WTC11 (cell line): ENCODE data around the gene RFC5. TPM values are rescaled to one million over a fixed set of nuclear protein-coding genes. Genes with fewer than 3 reads are reported as not detected.

Experiments used
- ATAC-seq: fragments of 200-7000 bp; cut with Tn5 transposase; 2 replicates; pipeline ENCODE4 v1.10.0; 2021; ENCODE audit warnings: mild to moderate bottlenecking, moderate library complexity
- CTCF ChIA-PET: fragments of 300-600 bp; sonication (Branson Sonifier 250); formaldehyde crosslinking; loops from one replicate; lab custom pipeline; 2021; ENCODE audit warnings: antibody characterized with exemption; lab: Charles Lee
- POLR2A ChIA-PET: fragments of 350-600 bp; sonication (Branson Sonifier 250); formaldehyde crosslinking; loops from one replicate; lab custom pipeline; 2021; ENCODE audit warnings: antibody characterized with exemption; lab: Charles Lee
- DNase-seq: peaks from one replicate; pipeline ENCODE4 v3.0.0; 2021; ENCODE audit warnings: low spot score
- H3K27ac Mint-ChIP-seq: 2 replicates; pipeline ENCODE4 v1.8.0; 2021; ENCODE audit warnings: mixed read lengths
- H3K27me3 Mint-ChIP-seq: 2 replicates; pipeline ENCODE4 v1.8.0; 2021; ENCODE audit warnings: low read depth, mild to moderate bottlenecking, moderate library complexity, mixed read lengths
- H3K36me3 Mint-ChIP-seq: 2 replicates; pipeline ENCODE4 v1.8.0; 2021; ENCODE audit warnings: mixed read lengths
- H3K4me1 Mint-ChIP-seq: 2 replicates; pipeline ENCODE4 v1.8.0; 2022; ENCODE audit warnings: mixed read lengths
- H3K4me3 Mint-ChIP-seq: 2 replicates; pipeline ENCODE4 v1.8.0; 2021; ENCODE audit warnings: mild to moderate bottlenecking, moderate library complexity, mixed read lengths
- H3K9me3 Mint-ChIP-seq: 2 replicates; pipeline ENCODE4 v1.8.0; 2021; ENCODE audit warnings: mixed read lengths
- ATF1 ChIP-seq: sonication (generic); formaldehyde crosslinking; IDR thresholded peaks from 2 replicates; pipeline ENCODE4 v1.8.1; 2023; ENCODE audit warnings: mild to moderate bottlenecking, moderate library complexity, missing genetic modification reagents
- ATF3 ChIP-seq: sonication (generic); formaldehyde crosslinking; conservative IDR thresholded peaks from 2 replicates; pipeline ENCODE4 v1.8.1; 2022; ENCODE audit warnings: mild to moderate bottlenecking, missing genetic modification reagents
- CBFB ChIP-seq: sonication (generic); formaldehyde crosslinking; IDR thresholded peaks from 2 replicates; pipeline ENCODE4 v1.8.1; 2022; ENCODE audit warnings: mild to moderate bottlenecking, low read depth, missing genetic modification reagents
- CTCF ChIP-seq: fragments of 200-600 bp; IDR thresholded peaks from 2 replicates; pipeline ENCODE4 v1.8.0; 2022; ENCODE audit warnings: antibody characterized with exemption
- ELF4 ChIP-seq: sonication (generic); formaldehyde crosslinking; IDR thresholded peaks from 2 replicates; pipeline ENCODE4 v1.8.1; 2022; ENCODE audit warnings: low read depth, mild to moderate bottlenecking, moderate library complexity, missing genetic modification reagents
- EMX1 ChIP-seq: fragments of 250-450 bp; sonication (Bioruptor Pico); IDR thresholded peaks from 2 replicates; pipeline ENCODE4 v1.8.0; 2021; ENCODE audit warnings: mild to moderate bottlenecking
- ETV6 ChIP-seq: sonication (generic); formaldehyde crosslinking; IDR thresholded peaks from 2 replicates; pipeline ENCODE4 v1.8.1; 2022; ENCODE audit warnings: mild to moderate bottlenecking, missing genetic modification reagents
- FOXP1 ChIP-seq: sonication (generic); formaldehyde crosslinking; IDR thresholded peaks from 2 replicates; pipeline ENCODE4 v1.8.0; 2022; ENCODE audit warnings: missing genetic modification reagents, mild to moderate bottlenecking, moderate library complexity, borderline replicate concordance
- GABPB1 ChIP-seq: sonication (generic); formaldehyde crosslinking; IDR thresholded peaks from 2 replicates; pipeline ENCODE4 v1.8.1; 2023; ENCODE audit warnings: mild to moderate bottlenecking, missing genetic modification reagents
- HMGA2 ChIP-seq: fragments of 250-450 bp; sonication (Bioruptor Pico); IDR thresholded peaks from 2 replicates; pipeline ENCODE4 v1.4.0; 2021; ENCODE audit warnings: mild to moderate bottlenecking, moderate library complexity
- NFE2L1 ChIP-seq: sonication (generic); formaldehyde crosslinking; IDR thresholded peaks from 2 replicates; pipeline ENCODE4 v1.8.1; 2023; ENCODE audit warnings: missing genetic modification reagents
- OVOL2 ChIP-seq: fragments of 250-450 bp; sonication (Bioruptor Pico); IDR thresholded peaks from 2 replicates; pipeline ENCODE4 v1.9.0; 2021; ENCODE audit warnings: mild to moderate bottlenecking, borderline replicate concordance
- PRRX2 ChIP-seq: fragments of 250-450 bp; sonication (Bioruptor Pico); IDR thresholded peaks from 2 replicates; pipeline ENCODE4 v1.8.0; 2021; ENCODE audit warnings: mild to moderate bottlenecking
- RELA ChIP-seq: sonication (generic); formaldehyde crosslinking; IDR thresholded peaks from 2 replicates; pipeline ENCODE4 v1.8.1; 2022; ENCODE audit warnings: missing genetic modification reagents, mild to moderate bottlenecking, borderline replicate concordance
- SMAD4 ChIP-seq: sonication (generic); formaldehyde crosslinking; IDR thresholded peaks from 2 replicates; pipeline ENCODE4 v1.8.0; 2022; ENCODE audit warnings: mild to moderate bottlenecking, missing genetic modification reagents
- SP1 ChIP-seq: sonication (generic); formaldehyde crosslinking; conservative IDR thresholded peaks from 2 replicates; pipeline ENCODE4 v1.8.1; 2022; ENCODE audit warnings: missing genetic modification reagents
- STAT6 ChIP-seq: sonication (generic); formaldehyde crosslinking; conservative IDR thresholded peaks from 2 replicates; pipeline ENCODE4 v1.8.1; 2023; ENCODE audit warnings: mild to moderate bottlenecking, low read depth, missing genetic modification reagents, moderate library complexity
- TEAD1 ChIP-seq: sonication (generic); formaldehyde crosslinking; IDR thresholded peaks from 2 replicates; pipeline ENCODE4 v1.8.0; 2022; ENCODE audit warnings: mild to moderate bottlenecking, missing genetic modification reagents
- TEAD4 ChIP-seq: sonication (generic); formaldehyde crosslinking; IDR thresholded peaks from 2 replicates; pipeline ENCODE4 v1.8.0; 2022; ENCODE audit warnings: mild to moderate bottlenecking, missing genetic modification reagents
- ZMAT4 ChIP-seq: fragments of 250-450 bp; sonication (Bioruptor Pico); IDR thresholded peaks from 2 replicates; pipeline ENCODE4 v1.9.0; 2021; ENCODE audit warnings: mild to moderate bottlenecking
- ZNF219 ChIP-seq: sonication (generic); formaldehyde crosslinking; IDR thresholded peaks from 2 replicates; pipeline ENCODE4 v1.8.0; 2023; ENCODE audit warnings: missing genetic modification reagents, mild to moderate bottlenecking, borderline replicate concordance
- ZNF232 ChIP-seq: sonication (generic); formaldehyde crosslinking; IDR thresholded peaks from 2 replicates; pipeline ENCODE4 v1.8.0; 2022; ENCODE audit warnings: mild to moderate bottlenecking, missing genetic modification reagents
- ZNF396 ChIP-seq: fragments of 250-450 bp; sonication (Bioruptor Pico); IDR thresholded peaks from 2 replicates; pipeline ENCODE4 v1.8.0; 2021; ENCODE audit warnings: mild to moderate bottlenecking, moderate library complexity, borderline replicate concordance
- ZNF416 ChIP-seq: fragments of 250-450 bp; sonication (Bioruptor Pico); IDR thresholded peaks from 2 replicates; pipeline ENCODE4 v1.9.0; 2021; ENCODE audit warnings: mild to moderate bottlenecking, inconsistent platforms
- total RNA-seq: library from RNA; stranded (reverse); gene quantifications from 3 replicates; pipeline ENCODE4 v1.2.3, GENCODE V29; 2021
- TF ChIP-seq, protein P1 (sequence below): sonication (generic); formaldehyde crosslinking; IDR thresholded peaks from 2 replicates; pipeline ENCODE4 v1.8.1; 2022; ENCODE audit warnings: low read depth, mild to moderate bottlenecking, moderate library complexity, missing genetic modification reagents, borderline replicate concordance
- TF ChIP-seq, protein P2 (sequence below): sonication (generic); formaldehyde crosslinking; IDR thresholded peaks from 2 replicates; pipeline ENCODE4 v1.8.0; 2022; ENCODE audit warnings: mild to moderate bottlenecking, missing genetic modification reagents
- TF ChIP-seq, protein P3 (sequence below): sonication (generic); formaldehyde crosslinking; IDR thresholded peaks from 2 replicates; pipeline ENCODE4 v1.8.0; 2022; ENCODE audit warnings: mild to moderate bottlenecking, missing genetic modification reagents
- TF ChIP-seq, protein P4 (sequence below): sonication (generic); formaldehyde crosslinking; IDR thresholded peaks from 2 replicates; pipeline ENCODE4 v1.8.1; 2022; ENCODE audit warnings: mild to moderate bottlenecking, moderate library complexity, missing genetic modification reagents

RFC5 gene
- total RNA-seq, 1 experiment from 2014 or later, result 35.2 TPM

- Mint-ChIP-seq H3K27ac (peak overlapping the region; percentile 94), H3K9me3 (no peaks in the 10 kb centered on the region), H3K36me3 (peaks cover 15% of the 10 kb centered on the region), H3K27me3 (no peaks in the 10 kb centered on the region), H3K4me3 (peak overlapping the region; percentile 89), H3K4me1 (peaks cover 45% of the 10 kb centered on the region)
- ChIA-PET POLR2A (interaction anchor here (0.9 to 2.0 kb wide), 3 partner anchors 41 to 188 kb away, joined by 3 to 5 read pairs (median 5); partner anchors contain the start of gene VSIG10), CTCF (interaction anchor here (0.6 to 1.2 kb wide), 4 partner anchors 58 to 313 kb away, joined by 3 to 7 read pairs (median 3); no protein-coding TSS in a partner anchor)
- DNase-seq (peak; percentile 42), ATAC-seq (peak; percentile 47)
- TF ChIP-seq ZNF219, result no peak
- TF ChIP-seq, protein P1, sequence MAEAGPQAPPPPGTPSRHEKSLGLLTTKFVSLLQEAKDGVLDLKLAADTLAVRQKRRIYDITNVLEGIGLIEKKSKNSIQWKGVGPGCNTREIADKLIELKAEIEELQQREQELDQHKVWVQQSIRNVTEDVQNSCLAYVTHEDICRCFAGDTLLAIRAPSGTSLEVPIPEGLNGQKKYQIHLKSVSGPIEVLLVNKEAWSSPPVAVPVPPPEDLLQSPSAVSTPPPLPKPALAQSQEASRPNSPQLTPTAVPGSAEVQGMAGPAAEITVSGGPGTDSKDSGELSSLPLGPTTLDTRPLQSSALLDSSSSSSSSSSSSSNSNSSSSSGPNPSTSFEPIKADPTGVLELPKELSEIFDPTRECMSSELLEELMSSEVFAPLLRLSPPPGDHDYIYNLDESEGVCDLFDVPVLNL (CRISPR knock-in tag), result no peak
- TF ChIP-seq ZNF416 (CRISPR knock-in tag), result no peak
- no peak for TF ChIP-seq CBFB
- TF ChIP-seq ETV6, result 0 out of 2 replicates have a peak, but pooled peaks have one; percentile 16
- TF ChIP-seq TEAD4 (CRISPR knock-in tag), result no peak
- no peak for TF ChIP-seq NFE2L1 (CRISPR knock-in tag)
- TF ChIP-seq CTCF, result no peak
- TF ChIP-seq ELF4 (CRISPR knock-in tag), result no peak
- no peak for TF ChIP-seq OVOL2 (CRISPR knock-in tag)
- TF ChIP-seq, protein P2, sequence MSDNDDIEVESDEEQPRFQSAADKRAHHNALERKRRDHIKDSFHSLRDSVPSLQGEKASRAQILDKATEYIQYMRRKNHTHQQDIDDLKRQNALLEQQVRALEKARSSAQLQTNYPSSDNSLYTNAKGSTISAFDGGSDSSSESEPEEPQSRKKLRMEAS, result no peak
- TF ChIP-seq FOXP1 (CRISPR knock-in tag), result no peak
- TF ChIP-seq ZNF232 (CRISPR knock-in tag), result no peak
- TF ChIP-seq ATF1 (CRISPR knock-in tag), result no peak
- TF ChIP-seq, protein P3, sequence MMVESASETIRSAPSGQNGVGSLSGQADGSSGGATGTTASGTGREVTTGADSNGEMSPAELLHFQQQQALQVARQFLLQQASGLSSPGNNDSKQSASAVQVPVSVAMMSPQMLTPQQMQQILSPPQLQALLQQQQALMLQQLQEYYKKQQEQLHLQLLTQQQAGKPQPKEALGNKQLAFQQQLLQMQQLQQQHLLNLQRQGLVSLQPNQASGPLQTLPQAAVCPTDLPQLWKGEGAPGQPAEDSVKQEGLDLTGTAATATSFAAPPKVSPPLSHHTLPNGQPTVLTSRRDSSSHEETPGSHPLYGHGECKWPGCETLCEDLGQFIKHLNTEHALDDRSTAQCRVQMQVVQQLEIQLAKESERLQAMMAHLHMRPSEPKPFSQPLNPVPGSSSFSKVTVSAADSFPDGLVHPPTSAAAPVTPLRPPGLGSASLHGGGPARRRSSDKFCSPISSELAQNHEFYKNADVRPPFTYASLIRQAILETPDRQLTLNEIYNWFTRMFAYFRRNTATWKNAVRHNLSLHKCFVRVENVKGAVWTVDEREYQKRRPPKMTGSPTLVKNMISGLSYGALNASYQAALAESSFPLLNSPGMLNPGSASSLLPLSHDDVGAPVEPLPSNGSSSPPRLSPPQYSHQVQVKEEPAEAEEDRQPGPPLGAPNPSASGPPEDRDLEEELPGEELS (CRISPR knock-in tag), result no peak
- no peak for TF ChIP-seq HMGA2 (CRISPR knock-in tag)
- no peak for TF ChIP-seq GABPB1
- TF ChIP-seq STAT6 (CRISPR knock-in tag), result no peak
- TF ChIP-seq EMX1 (CRISPR knock-in tag), result no peak; the same call in 1 of the 2 replicates
- TF ChIP-seq RELA, result no peak
- no peak for TF ChIP-seq SMAD4 (CRISPR knock-in tag)
- no peak for TF ChIP-seq ATF3 (CRISPR knock-in tag)
- peak; percentile 28; the same call in 1 of the 2 replicates for TF ChIP-seq SP1
- TF ChIP-seq ZMAT4 (CRISPR knock-in tag), result no peak
- TF ChIP-seq ZNF396, result no peak
- 0 out of 2 replicates have a peak, but pooled peaks have one; percentile 71 for TF ChIP-seq PRRX2
- TF ChIP-seq, protein P4, sequence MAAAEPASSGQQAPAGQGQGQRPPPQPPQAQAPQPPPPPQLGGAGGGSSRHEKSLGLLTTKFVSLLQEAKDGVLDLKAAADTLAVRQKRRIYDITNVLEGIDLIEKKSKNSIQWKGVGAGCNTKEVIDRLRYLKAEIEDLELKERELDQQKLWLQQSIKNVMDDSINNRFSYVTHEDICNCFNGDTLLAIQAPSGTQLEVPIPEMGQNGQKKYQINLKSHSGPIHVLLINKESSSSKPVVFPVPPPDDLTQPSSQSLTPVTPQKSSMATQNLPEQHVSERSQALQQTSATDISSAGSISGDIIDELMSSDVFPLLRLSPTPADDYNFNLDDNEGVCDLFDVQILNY (CRISPR knock-in tag), result no peak
- TF ChIP-seq TEAD1 (CRISPR knock-in tag), result 0 out of 2 replicates have a peak, but pooled peaks have one; percentile 32
Observed at GRCh38 chr12:118061873-118062843, 45.7 kb downstream of the RFC5 start.
